HG03432 (cell line): ENCODE measurements around the gene HAGHL.
"Not testable (repeated sequence)": the region's sequence is repeated elsewhere in the genome, so short reads cannot be mapped to it uniquely, and the experiment has no call there.

Experiments used
- ATAC-seq: cut with Tn5 transposase; IDR thresholded peaks from one replicate; pipeline ENCODE4 v1.9.1; 2021; ENCODE audit warnings: mild to moderate bottlenecking, moderate library complexity; ENCODE audit not compliant: unreplicated experiment

The HAGHL gene

GRCh38 chr16:751152-752006 is 24.5 kb downstream of the HAGHL start:
- no peak for ATAC-seq

GRCh38 chr16:752007-752312 is 25.1 kb downstream of the HAGHL start:
- no peak for ATAC-seq

GRCh38 chr16:754121-754607 is 27.3 kb downstream of the HAGHL start:
- not testable (repeated sequence) for ATAC-seq

GRCh38 chr16:754656-755055 is 27.8 kb downstream of the HAGHL start:
- ATAC-seq, result no peak

GRCh38 chr16:756428-756827 is 29.5 kb downstream of the HAGHL start:
- ATAC-seq, result no peak

GRCh38 chr16:759110-759910 is 32.4 kb downstream of the HAGHL start:
- no peak for ATAC-seq

- no peak for ATAC-seq
These were observed 33.2 kb downstream of the HAGHL start for GRCh38 chr16:760065-760464.

- no peak for ATAC-seq
These were observed 33.8 kb downstream of the HAGHL start, which contains the start of gene MSLN for GRCh38 chr16:760545-761343. TSS of gene MSLN (plus strand) at chr16:760734. CDS start at chr16:762681, 1,947 bp downstream.

- no peak for ATAC-seq
These were observed 35.0 kb downstream of the HAGHL start for GRCh38 chr16:761625-762513.

- no peak for ATAC-seq
These were observed 35.8 kb downstream of the HAGHL start for GRCh38 chr16:762595-763268.

GRCh38 chr16:763369-764183 is 36.7 kb downstream of the HAGHL start:
- ATAC-seq, result no peak

GRCh38 chr16:764184-764750 is 37.4 kb downstream of the HAGHL start:
- ATAC-seq, result no peak

- no peak for ATAC-seq
These were observed 38.1 kb downstream of the HAGHL start for GRCh38 chr16:764848-765487.

- no peak for ATAC-seq
These were observed 38.6 kb downstream of the HAGHL start for GRCh38 chr16:765488-765865.

- ATAC-seq, result no peak
These were observed 39.3 kb downstream of the HAGHL start for GRCh38 chr16:766008-766819.

- ATAC-seq, result no peak
These were observed 40.1 kb downstream of the HAGHL start for GRCh38 chr16:766820-767640.
